NCI-H510A treated with DMSO at 0.1 percent for 48 hours (cell line): ENCODE measurements around the gene EFCAB3.
"Not testable (repeated sequence)": the region's sequence is repeated elsewhere in the genome, so short reads cannot be mapped to it uniquely, and the experiment has no call there.

Experiments
- DNase-seq: peaks from one replicate; lab custom pipeline; 2025; lab: John Stamatoyannopoulos, UW

The EFCAB3 gene

GRCh38 chr17:62380253-62380652, at the start of gene EFCAB3:
EFCAB3 (plus strand) TSS chr17:62380553; CDS start chr17:62382980, 2,427 bp downstream.
- DNase-seq, result no peak

DNA sequence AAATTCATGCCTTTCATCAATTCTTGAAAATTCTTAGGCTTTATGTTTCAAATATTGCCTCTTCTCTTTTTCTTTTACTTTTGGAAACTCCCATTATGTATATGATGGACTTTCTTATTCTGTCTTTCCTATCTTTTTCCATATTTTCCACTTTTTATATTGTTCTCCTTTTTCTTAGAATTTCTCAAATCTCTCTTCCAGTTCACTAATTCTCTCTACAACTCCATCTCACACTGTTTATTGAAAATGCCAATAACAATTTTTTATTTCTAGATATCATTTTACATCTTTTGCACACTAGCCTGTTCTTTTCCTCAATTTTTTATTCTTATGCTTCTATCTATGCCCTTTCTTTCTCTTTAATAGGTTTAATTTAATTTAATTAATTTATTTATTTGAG, 43.8 kb upstream of the EFCAB3 start:
- DNase-seq, result no peak

- no peak for DNase-seq
Measured at GRCh38 chr17:62343764-62344270, 36.5 kb upstream of the EFCAB3 start.

DNA sequence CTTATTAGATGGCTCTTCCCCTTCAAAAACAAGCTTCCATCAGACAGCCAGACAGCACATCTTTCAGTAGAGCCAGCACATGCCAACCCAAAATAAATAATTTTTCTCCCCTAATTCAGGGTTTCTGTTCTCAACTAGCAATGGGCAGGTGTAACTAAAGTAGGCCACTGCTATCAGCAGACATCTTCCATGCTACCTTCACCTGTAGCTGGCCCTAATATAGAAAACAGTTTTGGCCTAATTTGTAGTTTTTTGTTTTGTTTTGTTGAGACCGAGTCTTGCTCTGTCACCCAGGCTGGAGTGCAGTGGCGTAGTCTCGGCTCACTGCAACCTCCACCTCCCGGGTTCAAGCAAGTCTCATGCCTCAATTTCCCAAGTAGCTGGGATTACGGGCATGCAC, 29.2 kb upstream of the EFCAB3 start:
- DNase-seq, result no peak

- DNase-seq, result no peak
Measured at GRCh38 chr17:62366191-62366590, 14.2 kb upstream of the EFCAB3 start.

DNA sequence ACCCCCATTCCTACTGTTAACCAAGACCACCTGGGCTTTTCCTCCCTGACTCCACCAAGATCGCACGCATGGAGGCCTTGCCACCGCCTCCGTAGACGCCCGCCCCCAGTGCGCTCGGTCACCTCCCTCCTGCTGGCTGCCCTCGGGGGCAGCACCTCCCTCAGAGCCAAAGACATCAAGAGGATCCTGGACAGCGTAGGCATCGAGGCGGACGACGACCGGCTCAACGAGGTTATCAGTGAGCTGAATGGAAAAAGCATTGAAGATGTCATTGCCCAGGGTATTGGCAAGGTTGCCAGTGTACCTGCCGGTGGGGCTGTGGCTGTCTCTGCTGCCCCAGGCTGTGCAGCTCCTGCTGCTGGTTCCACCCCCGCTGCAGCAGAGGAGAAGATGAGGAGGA, 1.2 kb downstream of the EFCAB3 start:
- DNase-seq, result no peak

DNA sequence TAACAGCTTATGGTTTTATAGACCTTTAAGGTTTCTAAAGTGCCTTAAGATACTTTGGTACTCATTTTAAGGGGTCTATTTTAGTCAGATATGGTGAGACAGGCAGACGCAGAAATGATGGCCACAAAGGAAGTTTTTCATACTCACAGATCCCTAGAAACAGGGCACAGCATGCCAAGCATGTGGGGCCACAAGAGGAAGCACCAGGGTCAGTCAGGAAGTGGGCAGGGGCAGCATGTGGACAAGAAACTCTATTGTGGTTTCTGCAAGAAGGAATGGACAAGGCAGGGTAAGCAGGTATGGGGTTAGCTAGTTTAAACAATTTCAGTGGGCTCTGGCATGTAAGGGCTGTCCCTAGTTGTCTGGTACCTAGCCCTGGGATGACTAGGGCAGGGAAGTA, 8.5 kb downstream of the EFCAB3 start:
- no peak for DNase-seq

DNA sequence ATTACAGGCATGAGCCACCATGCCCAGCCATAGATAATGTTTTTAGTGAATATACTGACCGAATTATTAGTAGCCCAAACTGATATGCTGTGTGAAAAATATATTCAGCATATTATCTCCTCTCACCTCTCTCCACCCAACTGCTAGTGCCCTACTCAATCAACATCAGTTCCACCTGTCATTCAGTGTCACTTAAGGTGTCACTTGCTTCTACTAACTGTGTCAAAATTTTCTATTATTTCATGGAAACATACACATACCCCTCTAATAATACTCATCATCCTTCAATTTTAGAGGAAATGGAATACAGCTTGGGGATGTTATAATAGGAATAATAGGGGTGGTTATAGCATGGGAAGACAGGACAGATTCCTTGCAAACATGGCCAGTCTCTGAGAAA, 12.6 kb downstream of the EFCAB3 start:
- DNase-seq, result no peak

DNA sequence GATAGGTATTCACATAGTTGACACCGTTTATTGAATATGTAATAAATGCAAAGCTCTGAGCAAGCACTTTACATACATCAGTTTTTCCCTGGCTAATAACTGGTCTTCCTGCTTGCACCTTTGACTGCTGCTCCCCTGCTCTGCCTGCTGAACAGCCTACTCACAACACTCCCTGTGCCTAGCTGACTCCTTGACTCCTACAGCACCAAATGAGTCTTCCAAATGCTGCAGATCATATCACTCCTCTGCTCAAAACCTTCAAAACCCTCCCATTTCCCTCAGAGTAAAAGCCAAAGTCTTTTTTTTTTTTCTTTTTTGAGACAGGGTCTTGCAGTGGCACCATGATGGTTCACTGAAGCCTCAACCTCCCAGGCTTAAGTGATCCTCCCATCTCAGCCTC, 18.5 kb downstream of the EFCAB3 start:
- no peak for DNase-seq

- DNase-seq, result no peak
Measured at GRCh38 chr17:62405451-62405850, 25.1 kb downstream of the EFCAB3 start.

- DNase-seq, result not testable (repeated sequence)
Measured at GRCh38 chr17:62413090-62413489, 32.7 kb downstream of the EFCAB3 start.

- peak; percentile 93 for DNase-seq
Measured at GRCh38 chr17:62423647-62424461, 43.5 kb downstream of the EFCAB3 start, which contains the start of gene METTL2A. METTL2A (plus strand) TSS chr17:62423897; CDS start chr17:62423903, 6 bp downstream.

GRCh38 chr17:62426214-62426613, 45.9 kb downstream of the EFCAB3 start:
- DNase-seq, result not testable (repeated sequence)

- DNase-seq, result not testable (repeated sequence)
Measured at GRCh38 chr17:62435251-62435650, 54.9 kb downstream of the EFCAB3 start.

DNA sequence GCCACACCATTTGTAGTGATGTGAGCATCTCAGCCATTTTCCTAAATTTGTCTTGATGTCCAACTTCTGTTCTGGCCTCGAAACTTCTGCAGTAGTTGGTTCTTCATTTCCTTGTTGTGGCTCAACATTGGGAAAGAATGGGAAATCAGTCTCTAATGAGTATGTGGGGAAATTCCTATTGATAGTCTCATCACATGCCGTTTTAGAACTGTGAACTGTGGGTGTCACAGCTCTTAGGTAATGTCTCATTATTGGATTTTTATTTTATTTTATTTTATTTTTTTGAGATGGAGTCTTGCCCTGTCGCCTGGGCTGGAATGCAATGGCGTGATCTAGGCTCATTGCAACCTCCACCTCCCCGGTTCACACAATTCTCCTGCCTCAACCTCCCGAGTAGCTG, 60.8 kb downstream of the EFCAB3 start:
- not testable (repeated sequence) for DNase-seq

DNA sequence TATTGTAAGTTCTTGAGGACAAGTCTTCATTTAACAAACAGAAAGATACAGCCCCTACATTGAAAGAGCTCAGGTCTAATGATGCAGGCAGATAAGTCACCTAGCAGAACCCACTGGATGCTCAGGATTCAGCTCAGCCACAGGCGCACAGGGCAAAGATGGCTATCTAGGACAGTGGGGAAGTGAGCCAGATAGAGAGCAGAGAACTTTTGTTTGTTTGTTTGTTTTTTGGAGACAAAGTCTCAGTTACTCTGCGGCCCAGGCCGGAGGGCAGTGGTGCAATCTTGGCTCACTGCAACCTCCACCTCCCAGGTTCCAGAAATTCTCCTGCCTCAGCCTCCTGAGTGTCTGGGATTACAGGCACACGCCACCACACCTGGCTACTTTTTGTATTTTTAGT, 63.7 kb downstream of the EFCAB3 start:
- DNase-seq, result no peak

DNA sequence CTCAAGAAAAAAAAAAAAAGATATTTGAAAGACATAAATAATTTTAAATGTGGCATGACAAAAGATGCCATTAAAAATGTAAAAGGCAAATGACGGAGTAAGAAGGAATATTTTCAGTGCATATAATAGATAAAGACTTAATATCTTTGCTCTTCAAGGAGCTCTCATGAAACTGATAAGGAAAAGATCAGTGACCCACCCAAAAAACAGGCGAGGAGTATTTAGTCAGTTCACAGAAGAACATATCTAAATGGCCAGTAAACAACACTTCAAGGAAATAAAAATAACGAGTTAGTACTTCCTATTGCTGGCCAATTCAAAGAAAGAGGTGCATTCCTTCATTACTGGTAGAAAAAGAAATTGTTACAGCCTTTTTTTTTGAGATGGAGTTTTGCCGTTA, 65.4 kb downstream of the EFCAB3 start:
- DNase-seq, result not testable (repeated sequence)

DNA sequence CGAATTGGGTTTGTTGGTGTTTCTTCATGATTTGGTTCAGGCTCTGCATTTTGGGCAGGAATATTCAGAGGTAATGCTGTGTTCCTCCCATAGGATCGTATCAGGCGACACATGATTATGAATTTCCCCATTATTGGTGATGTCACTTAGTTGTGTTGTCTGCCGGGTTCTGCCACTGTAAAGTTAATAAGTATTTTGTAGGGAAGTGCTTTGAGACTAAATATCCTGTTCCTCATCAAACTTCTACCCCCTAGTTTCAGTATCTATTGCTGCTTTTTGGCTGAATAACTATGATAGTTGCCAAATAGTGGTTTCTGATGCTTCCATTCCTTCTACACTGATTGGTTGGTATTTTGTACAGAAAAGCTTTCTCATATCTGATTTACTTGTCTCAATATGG, 71.8 kb downstream of the EFCAB3 start:
- not testable (repeated sequence) for DNase-seq

GRCh38 chr17:62453041-62453440, 72.7 kb downstream of the EFCAB3 start:
- not testable (repeated sequence) for DNase-seq

GRCh38 chr17:62453656-62454055, 73.3 kb downstream of the EFCAB3 start:
- not testable (repeated sequence) for DNase-seq

GRCh38 chr17:62454111-62454510, 73.8 kb downstream of the EFCAB3 start:
- not testable (repeated sequence) for DNase-seq

DNA sequence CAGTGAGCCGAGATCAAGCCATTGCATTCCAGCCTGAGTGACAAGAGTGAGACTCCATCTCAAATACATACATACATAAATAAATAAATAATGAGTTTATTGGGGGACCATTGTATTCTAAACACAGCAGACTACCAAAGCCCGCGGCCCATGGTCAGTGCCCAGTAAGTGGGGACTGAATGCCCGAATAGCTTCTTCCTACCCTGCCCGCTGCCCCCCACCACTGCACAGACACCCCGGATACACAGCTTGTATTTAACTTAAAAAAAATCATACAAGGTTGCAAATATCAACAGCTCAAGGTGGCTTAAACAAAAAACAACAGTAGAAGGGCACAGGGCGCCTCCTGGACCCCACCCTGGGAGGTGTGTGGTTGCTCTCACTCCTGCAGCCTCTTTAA, 75.7 kb downstream of the EFCAB3 start:
- DNase-seq, result no peak

- DNase-seq, result not testable (repeated sequence)
Measured at GRCh38 chr17:62458483-62458882, 78.1 kb downstream of the EFCAB3 start.

DNA sequence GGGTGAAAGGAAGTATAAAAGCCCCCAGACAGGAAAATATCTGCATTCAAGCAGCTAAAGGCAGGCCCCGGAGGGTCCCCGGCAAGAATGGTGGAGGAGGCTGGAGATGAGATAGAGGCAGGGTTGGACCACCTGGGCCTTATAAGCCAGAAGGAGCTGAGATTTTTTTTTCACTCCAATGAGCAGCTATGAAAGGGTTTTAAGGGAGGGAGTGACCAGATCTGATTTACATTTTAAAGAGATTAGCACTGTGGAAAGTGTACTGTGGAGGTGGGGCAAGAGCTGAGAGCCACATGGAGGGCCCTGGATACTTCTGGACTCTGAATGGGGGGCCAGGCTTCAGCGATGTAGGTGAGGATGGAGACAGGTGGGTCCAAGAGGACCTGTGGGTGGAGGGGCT, 84.1 kb downstream of the EFCAB3 start:
- not testable (repeated sequence) for DNase-seq
